GM03348 (cell line): Measurements from ENCODE around the gene HS3ST6.
"Not testable (repeated sequence)": the region's sequence is repeated elsewhere in the genome, so short reads cannot be mapped to it uniquely, and the experiment has no call there.

Experiments
- DNase-seq: peaks from one replicate; pipeline ENCODE4 v3.0.0; 2012; ENCODE audit warnings: low spot score

Gene HS3ST6

GRCh38 chr16:1877804-1878203, 40.4 kb downstream of the HS3ST6 start:
- DNase-seq, result no peak

GRCh38 chr16:1877089-1877488, 41.1 kb downstream of the HS3ST6 start:
- no peak for DNase-seq

- no peak for DNase-seq
These were observed 41.7 kb downstream of the HS3ST6 start for GRCh38 chr16:1876468-1876867.

GRCh38 chr16:1876066-1876465, 42.1 kb downstream of the HS3ST6 start:
- not testable (repeated sequence) for DNase-seq

DNA sequence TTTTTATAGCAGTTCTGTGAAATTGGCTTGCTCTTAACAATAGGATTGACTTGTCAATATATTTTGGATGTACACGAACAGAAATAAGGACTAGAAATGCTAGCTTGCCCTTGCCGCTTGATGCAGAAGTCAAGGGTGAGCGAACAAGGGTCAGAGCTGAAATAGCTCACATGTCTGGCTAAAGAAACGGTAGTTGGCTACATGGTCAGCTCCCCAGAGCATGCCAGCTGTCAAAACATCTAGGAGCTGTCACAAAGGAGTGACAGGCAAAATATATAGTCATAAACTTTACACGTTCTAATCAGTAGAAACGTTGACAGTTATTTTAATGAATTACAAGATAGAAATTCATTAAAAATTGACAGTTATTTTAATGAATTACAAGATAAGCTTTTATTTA, 43.4 kb downstream of the HS3ST6 start:
- no peak for DNase-seq

- DNase-seq, result peak; percentile 71
These were observed 46.1 kb downstream of the HS3ST6 start, which contains the start of gene MEIOB for GRCh38 chr16:1871974-1872635. Gene MEIOB, minus strand, starts transcription at chr16:1872164. Its CDS starts 3,989 bp downstream, at chr16:1868175.

DNA sequence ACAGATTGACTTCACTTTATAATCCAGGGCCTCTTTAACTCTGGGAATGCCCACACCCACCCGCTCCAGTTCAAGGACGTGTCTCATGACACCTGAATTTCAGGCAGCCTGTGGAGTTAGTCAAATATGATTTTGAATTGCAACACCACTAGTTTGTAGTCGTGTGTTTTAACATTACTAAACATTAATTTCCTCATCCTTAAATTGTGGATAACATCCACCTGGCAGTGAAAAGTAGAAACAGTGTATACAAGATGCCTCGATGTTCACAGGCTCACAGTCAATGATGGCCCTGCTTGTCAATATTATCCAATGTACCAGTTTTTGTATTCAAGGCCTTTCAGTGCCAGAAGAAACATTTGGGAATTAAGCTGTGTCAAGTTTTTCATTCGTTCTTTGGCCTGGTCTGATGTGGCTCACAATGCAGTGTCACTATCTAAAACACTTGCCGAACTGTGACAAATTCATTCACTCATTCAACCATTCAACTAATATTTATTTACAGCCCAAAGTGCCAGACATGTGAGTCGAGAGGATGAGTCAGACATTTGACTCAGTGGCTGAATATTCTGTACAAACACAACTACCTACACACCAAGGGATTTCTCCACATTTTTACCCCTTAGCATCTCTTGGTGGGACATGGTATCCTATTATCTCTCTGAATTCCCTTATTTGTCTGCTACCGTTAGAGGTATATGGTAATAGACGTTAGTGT, 47.7 kb downstream of the HS3ST6 start:
- DNase-seq, result peak; percentile 54

DNA sequence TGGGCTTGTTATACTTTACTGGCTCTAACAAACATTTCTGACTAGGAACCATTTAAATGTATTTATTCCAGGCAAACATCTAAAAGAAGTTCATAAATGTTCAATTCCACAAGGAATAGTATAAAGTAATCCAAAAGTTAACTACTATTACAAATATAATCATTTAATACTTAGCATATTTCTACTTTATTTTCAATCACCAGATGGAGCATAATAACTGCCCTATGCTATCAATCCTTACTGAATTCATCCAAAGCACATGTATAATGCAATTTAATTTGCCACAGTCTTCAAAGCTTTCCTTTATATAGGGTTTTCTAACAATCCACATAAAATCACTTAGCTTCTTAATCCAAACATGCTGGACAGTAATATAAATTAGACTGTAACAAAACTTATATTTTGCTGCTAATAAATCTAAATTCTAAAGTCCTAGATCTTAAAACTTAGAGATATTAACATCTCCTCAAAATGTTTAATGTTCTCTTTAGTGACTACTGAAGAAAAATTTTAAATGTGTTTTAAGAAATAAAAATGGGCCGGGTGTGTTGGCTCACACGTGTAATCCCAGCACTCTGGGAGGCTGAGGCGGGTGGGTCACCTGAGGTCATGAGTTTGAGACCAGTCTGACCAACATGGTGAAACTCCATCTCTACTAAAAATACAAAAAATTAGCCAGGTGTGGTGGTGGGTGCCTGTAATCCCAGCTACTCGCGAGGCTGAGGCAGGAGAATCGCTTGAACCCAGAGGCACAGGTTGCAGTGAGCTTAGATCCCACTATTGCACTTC, 52.1 kb downstream of the HS3ST6 start:
- DNase-seq, result no peak

- peak; percentile 27 for DNase-seq
These were observed 54.3 kb downstream of the HS3ST6 start for GRCh38 chr16:1863681-1864460.

- no peak for DNase-seq
These were observed 55.8 kb downstream of the HS3ST6 start for GRCh38 chr16:1862394-1862793.

GRCh38 chr16:1861730-1862129, 56.5 kb downstream of the HS3ST6 start:
- DNase-seq, result no peak
